ENCODE results near the gene PATE3.

- TF ChIP-seq CTCF (IDR thresholded peaks at IDR 0.05) (no peak), POLR2AphosphoS5 (IDR thresholded peaks at IDR 0.05) (no peak)
Measured at GRCh38 chr11:125777309-125777708, 10.6 kb upstream of the PATE3 start.

Data from gastroesophageal sphincter (tissue), 3 donors.